Activated CD8-positive, alpha-beta T cell treated with anti-CD3 and anti-CD28 coated beads, Interleukin-2, amount 10 ng/mL, durations not matched to agents 7 days and 5 days (primary cell): ENCODE results near the gene ADH6. TPM values are rescaled to one million over a fixed set of nuclear protein-coding genes. Genes with fewer than 3 reads are reported as not detected.

Source experiments
- ATAC-seq: fragments of 150-1000 bp; cut with Tn5 transposase; one replicate; pipeline ENCODE4 v1.10.0; 2021; ENCODE audit warnings: moderate library complexity
- CTCF ChIA-PET: fragments of 350-600 bp; sonication (Branson Sonifier 250); formaldehyde crosslinking; loops from one replicate; lab custom pipeline; 2021; ENCODE audit warnings: antibody characterized with exemption; lab: Charles Lee
- POLR2A ChIA-PET: fragments of 350-600 bp; sonication (Branson Sonifier 250); formaldehyde crosslinking; loops from one replicate; lab custom pipeline; 2021; ENCODE audit warnings: antibody characterized with exemption; lab: Charles Lee
- DNase-seq: peaks from one replicate; pipeline ENCODE4 v3.0.0-alpha.2; 2020
- H3K27ac Mint-ChIP-seq: one replicate; pipeline ENCODE4 v1.8.0; 2021; ENCODE audit warnings: mild to moderate bottlenecking, mixed read lengths
- H3K27me3 Mint-ChIP-seq: one replicate; pipeline ENCODE4 v1.8.0; 2021; ENCODE audit warnings: low read depth, mixed read lengths
- H3K36me3 Mint-ChIP-seq: one replicate; pipeline ENCODE4 v1.8.0; 2021; ENCODE audit warnings: low read depth, mixed read lengths
- H3K4me1 Mint-ChIP-seq: one replicate; pipeline ENCODE4 v1.8.0; 2021; ENCODE audit warnings: low read depth, mixed read lengths
- H3K4me3 Mint-ChIP-seq: one replicate; pipeline ENCODE4 v1.8.0; 2021; ENCODE audit warnings: mild to moderate bottlenecking, mixed read lengths
- H3K9me3 Mint-ChIP-seq: one replicate; pipeline ENCODE4 v1.8.0; 2022; ENCODE audit warnings: mixed read lengths; ENCODE audit not compliant: insufficient read depth
- total RNA-seq, 2 experiments: library from RNA; stranded (reverse); gene quantifications; one replicate each; pipeline ENCODE4 v1.2.3, GENCODE V29; 2021

ADH6 gene
- total RNA-seq, 2 experiments from 2014 or later: not detected

DNA sequence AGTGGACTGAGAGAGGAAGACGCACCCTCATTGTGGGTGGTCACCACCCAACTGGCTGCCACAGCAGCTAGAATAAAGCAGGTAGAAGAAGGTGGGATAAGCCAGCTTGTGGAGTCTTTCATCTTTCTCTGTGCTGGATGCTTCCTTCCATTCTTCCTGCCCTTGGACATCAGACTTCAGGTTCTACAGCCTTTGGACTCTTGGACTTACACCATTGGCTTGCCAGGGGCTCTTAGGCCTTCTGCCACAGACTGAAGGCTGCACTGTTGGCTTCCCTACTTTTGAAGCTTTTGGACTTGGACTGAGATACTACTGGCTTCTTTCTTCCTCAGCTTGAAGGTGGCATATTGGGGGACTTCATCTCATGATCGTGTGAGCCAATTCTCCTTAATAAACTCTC, 33.5 kb downstream of the ADH6 start:
- Mint-ChIP-seq H3K27ac (no peak overlapping the region), H3K9me3 (peaks cover 6% of the 10 kb centered on the region), H3K36me3 (no peaks in the 10 kb centered on the region), H3K27me3 (no peaks in the 10 kb centered on the region), H3K4me1 (no peaks in the 10 kb centered on the region), H3K4me3 (no peak overlapping the region)
- ChIA-PET POLR2A (no interaction called here), CTCF (no interaction called here)
- ATAC-seq: no peak
- no peak for DNase-seq

DNA sequence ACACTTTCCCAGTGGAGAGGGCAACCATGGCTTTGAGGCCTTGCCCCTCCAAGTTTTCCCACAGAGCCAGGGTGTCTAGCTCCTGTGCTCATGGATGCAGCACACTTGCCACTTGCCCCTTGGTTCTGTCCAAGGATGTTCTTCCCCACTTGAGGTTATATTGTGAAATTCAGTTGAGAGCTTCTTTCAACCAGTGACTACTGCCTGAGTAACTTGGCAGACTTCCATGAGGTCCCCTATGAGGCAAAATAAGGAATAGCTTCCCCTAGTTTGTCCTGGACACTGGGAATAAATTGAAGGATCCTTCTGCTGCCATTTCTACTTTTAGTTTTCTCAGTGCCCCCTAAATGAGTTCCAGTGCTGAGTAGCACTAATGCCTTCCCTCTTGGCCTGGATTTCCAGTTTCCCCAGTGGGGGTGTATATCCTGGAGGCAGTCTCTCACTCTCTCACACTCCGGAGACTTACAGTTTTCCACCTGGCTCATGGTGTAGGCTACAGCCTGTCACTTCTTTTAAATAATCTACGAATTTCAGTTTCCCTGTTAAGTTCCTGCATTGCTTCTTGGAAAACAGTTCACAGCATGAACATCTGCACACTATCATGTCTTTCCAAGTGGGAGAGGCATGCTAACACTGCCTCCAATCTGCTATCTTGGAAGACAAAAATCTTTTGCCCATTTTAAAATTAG, 38.5 kb downstream of the ADH6 start:
- Mint-ChIP-seq H3K4me1 (no peaks in the 10 kb centered on the region), H3K27me3 (no peaks in the 10 kb centered on the region), H3K4me3 (no peak overlapping the region), H3K27ac (no peak overlapping the region), H3K36me3 (no peaks in the 10 kb centered on the region), H3K9me3 (peaks cover 4% of the 10 kb centered on the region)
- ATAC-seq (no peak), DNase-seq (no peak)
- ChIA-PET CTCF (no interaction called here), POLR2A (no interaction called here)

DNA sequence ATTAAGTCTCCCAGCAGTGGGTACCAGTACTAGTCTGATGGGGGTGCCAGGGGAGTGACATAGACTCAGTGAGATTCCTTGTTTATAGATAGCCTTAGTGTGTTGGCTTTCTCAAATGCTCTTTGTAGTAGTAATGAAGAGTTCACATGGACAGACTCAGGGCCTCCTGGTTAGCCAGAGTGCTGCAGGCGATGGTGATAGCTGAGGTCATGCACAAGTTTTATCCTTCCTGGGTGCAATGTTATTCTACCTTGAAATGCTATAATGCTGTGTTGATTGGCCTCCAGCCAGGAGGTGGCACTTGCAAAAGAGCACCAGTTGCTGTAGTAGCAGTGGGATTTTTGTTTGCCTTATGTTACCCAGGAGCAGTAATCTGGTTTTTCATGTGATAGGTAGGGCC, 39.4 kb downstream of the ADH6 start:
- ATAC-seq (no peak), DNase-seq (no peak)
- CTCF ChIA-PET: no interaction called here
- peaks cover 4% of the 10 kb centered on the region for H3K9me3 Mint-ChIP-seq
- H3K36me3 Mint-ChIP-seq: no peaks in the 10 kb centered on the region
- no peaks in the 10 kb centered on the region for H3K27me3 Mint-ChIP-seq
- no peaks in the 10 kb centered on the region for H3K4me1 Mint-ChIP-seq
- POLR2A ChIA-PET: no interaction called here
- no peak overlapping the region for H3K27ac Mint-ChIP-seq
- no peak overlapping the region for H3K4me3 Mint-ChIP-seq

DNA sequence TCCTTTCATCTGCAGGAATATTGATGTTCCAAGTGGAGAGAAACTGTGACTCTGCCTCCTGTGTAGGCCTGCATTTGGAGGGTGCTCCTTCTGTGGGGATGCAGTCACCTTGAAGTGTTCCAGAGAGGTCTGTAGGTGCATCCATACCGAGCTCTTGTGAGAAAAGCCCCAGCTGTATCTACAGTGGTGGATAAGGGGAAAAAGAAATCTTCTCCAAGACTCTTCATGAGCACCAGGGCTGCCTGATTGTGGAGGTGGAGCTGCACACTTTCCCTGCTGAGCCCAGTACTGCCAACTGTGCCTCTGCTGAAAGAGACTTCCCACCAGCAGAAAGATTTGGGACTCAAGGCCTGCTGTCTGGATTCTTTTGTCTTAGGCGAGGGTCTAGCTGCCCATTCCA, 39.9 kb downstream of the ADH6 start:
- H3K4me3 Mint-ChIP-seq: no peak overlapping the region
- H3K9me3 Mint-ChIP-seq: peaks cover 4% of the 10 kb centered on the region
- H3K27me3 Mint-ChIP-seq: no peaks in the 10 kb centered on the region
- ATAC-seq (no peak), DNase-seq (no peak)
- POLR2A ChIA-PET: no interaction called here
- H3K4me1 Mint-ChIP-seq: no peaks in the 10 kb centered on the region
- H3K36me3 Mint-ChIP-seq: no peaks in the 10 kb centered on the region
- CTCF ChIA-PET: no interaction called here
- no peak overlapping the region for H3K27ac Mint-ChIP-seq

DNA sequence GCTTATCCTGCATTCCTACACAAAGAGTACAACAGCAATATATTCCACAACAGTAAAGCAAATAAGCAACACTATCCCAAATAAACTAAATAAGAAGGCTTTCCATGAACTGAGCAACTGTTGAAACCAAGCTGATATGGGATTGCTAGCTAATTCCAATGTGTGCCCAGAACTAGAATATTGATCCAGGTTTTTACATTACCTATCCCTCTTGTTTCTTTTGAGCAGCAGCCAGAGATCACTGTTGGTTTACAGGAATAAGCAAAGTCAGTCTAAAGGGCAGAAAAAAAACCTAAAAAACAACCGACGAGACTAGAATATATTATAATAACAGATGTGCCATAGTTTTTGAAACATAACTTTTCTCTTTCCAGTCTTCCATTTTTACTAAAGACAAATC, 52.5 kb downstream of the ADH6 start:
- no peaks in the 10 kb centered on the region for H3K27me3 Mint-ChIP-seq
- no peak overlapping the region for H3K27ac Mint-ChIP-seq
- H3K4me1 Mint-ChIP-seq: no peaks in the 10 kb centered on the region
- H3K4me3 Mint-ChIP-seq: no peak overlapping the region
- H3K36me3 Mint-ChIP-seq: no peaks in the 10 kb centered on the region
- POLR2A ChIA-PET: no interaction called here
- H3K9me3 Mint-ChIP-seq: no peaks in the 10 kb centered on the region
- DNase-seq: no peak
- CTCF ChIA-PET: no interaction called here
- no peak for ATAC-seq

DNA sequence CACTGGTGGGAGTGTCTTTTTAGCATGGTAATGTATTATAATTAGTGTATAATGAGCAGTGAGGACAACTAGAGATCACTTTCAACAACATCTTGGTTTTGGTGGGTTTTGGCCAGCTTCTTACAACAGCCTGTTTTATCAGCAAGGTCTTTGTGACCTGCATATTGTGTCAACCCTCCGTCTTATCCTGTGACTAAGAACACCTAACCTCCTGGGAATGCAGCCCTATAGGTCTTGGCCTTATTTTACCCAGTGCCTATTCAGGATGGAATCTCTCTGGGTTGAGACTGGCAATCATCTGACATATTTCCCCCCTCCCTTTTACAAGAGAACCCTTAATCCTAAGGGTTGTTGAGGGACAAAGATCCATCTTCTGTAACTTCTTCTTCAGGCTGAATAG, 53.1 kb downstream of the ADH6 start:
- Mint-ChIP-seq H3K9me3 (no peaks in the 10 kb centered on the region), H3K27ac (no peak overlapping the region), H3K27me3 (no peaks in the 10 kb centered on the region), H3K4me1 (no peaks in the 10 kb centered on the region), H3K36me3 (no peaks in the 10 kb centered on the region), H3K4me3 (no peak overlapping the region)
- ChIA-PET CTCF (no interaction called here), POLR2A (no interaction called here)
- ATAC-seq: no peak
- DNase-seq: no peak

DNA sequence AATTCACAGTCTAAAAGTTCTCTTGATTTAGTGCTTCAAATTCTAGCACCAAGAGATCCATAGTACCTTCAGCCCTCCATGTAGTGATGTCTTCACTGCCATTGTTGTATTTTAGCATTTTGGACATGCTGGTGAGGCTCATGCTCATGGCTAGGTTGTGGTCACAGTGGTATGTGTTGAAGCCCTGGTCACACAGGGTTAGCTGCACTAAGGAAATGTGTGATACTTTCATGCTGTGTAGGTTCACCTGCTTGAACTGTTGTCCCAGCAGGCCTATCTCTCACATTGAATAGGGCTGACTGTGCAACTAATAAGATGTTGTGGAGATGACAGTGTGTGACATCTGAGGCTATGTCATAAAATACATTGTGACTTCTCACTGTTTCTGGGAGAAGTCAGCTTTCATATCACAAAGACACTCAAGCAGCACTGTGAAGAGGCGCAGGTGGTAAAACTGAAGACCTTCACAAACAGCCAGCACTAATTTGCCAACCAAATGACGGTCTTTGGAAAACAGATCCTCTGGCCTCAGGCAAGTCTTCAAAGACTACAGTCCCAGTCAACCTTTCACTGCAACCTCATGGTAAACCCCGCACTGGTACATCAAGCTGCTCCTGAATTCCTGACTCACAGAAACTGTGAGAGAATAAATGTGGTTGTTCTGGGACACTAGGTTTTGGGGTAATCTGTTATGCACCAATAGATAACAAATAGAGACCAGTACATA, 57.5 kb downstream of the ADH6 start:
- CTCF ChIA-PET: no interaction called here

DNA sequence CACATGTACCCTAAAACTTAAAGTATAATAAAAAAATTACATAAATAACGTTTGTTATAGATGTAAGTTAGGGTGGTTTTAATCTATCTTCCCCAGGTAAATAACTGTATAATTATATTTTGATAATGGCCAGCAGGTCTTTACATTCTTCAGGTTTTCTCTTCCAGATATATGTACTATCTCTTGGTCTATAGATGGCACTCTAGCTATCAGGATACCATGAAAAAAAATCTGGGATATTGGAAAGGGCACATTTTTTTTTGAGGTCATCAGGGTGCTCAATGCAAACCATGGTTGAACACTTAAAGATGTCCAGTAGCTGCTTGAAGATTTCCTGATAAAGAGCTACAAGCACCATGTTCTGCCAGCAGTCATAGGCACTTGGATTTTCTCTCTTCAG, 59.3 kb downstream of the ADH6 start:
- DNase-seq (no peak), ATAC-seq (no peak)
- H3K4me1 Mint-ChIP-seq: no peaks in the 10 kb centered on the region
- POLR2A ChIA-PET: no interaction called here
- no peaks in the 10 kb centered on the region for H3K9me3 Mint-ChIP-seq
- H3K27ac Mint-ChIP-seq: no peak overlapping the region
- CTCF ChIA-PET: no interaction called here
- no peaks in the 10 kb centered on the region for H3K36me3 Mint-ChIP-seq
- H3K4me3 Mint-ChIP-seq: no peak overlapping the region
- H3K27me3 Mint-ChIP-seq: no peaks in the 10 kb centered on the region

More for the DNA sequence above, 57.5 kb downstream of the ADH6 start:
- no peaks in the 10 kb centered on the region for H3K36me3 Mint-ChIP-seq
- H3K4me1 Mint-ChIP-seq: no peaks in the 10 kb centered on the region
- POLR2A ChIA-PET: no interaction called here
- H3K4me3 Mint-ChIP-seq: no peak overlapping the region
- H3K27ac Mint-ChIP-seq: no peak overlapping the region
- DNase-seq: no peak
- ATAC-seq: no peak
- no peaks in the 10 kb centered on the region for H3K27me3 Mint-ChIP-seq
- H3K9me3 Mint-ChIP-seq: no peaks in the 10 kb centered on the region

DNA sequence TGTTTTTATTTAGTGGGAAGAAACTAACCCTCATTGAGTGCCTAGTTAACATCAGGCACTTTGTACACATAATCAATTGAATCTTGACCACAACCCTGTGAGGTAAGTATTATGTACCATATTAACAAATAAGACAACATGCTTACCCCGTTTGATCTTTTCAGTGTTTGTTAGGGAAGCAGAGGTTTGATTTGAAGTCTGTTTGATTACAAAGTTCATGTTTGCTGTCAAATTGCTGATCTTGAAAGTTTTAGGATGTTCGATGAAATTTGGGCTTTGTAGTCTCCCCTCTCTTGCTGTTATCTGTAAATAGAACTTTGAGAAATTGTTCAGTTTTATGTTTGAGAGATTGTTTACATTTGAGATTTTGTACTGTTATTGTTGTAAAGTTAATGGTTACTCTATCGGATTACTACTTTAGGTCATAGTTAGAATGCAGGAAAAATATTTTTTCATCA, 61.5 kb downstream of the ADH6 start:
- POLR2A ChIA-PET: no interaction called here
- Mint-ChIP-seq H3K4me3 (no peak overlapping the region), H3K27me3 (no peaks in the 10 kb centered on the region), H3K4me1 (no peaks in the 10 kb centered on the region), H3K36me3 (no peaks in the 10 kb centered on the region), H3K9me3 (no peaks in the 10 kb centered on the region), H3K27ac (no peak overlapping the region)
- CTCF ChIA-PET: no interaction called here
- ATAC-seq (no peak), DNase-seq (no peak)

DNA sequence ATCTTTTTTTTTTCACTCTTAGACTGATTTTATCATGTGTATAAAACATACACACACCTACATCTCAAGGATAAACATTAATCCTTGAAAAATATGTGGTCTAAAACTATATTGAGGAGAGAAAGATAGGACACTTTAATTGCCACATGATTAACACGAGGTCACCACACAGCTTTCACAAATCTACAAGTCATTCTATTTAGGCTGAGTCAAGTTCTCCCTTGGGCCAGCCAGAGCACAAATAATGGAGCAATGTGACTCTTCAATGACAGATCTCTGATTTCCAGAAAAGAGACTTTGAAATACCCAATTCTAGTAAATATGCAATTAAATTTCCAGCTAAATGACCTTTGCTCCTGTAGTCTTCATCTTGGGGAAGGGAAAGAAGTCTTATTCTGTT, 62.1 kb downstream of the ADH6 start:
- Mint-ChIP-seq H3K4me3 (no peak overlapping the region), H3K4me1 (no peaks in the 10 kb centered on the region), H3K9me3 (no peaks in the 10 kb centered on the region), H3K27ac (no peak overlapping the region), H3K27me3 (no peaks in the 10 kb centered on the region), H3K36me3 (no peaks in the 10 kb centered on the region)
- DNase-seq (no peak), ATAC-seq (no peak)
- ChIA-PET POLR2A (no interaction called here), CTCF (no interaction called here)

DNA sequence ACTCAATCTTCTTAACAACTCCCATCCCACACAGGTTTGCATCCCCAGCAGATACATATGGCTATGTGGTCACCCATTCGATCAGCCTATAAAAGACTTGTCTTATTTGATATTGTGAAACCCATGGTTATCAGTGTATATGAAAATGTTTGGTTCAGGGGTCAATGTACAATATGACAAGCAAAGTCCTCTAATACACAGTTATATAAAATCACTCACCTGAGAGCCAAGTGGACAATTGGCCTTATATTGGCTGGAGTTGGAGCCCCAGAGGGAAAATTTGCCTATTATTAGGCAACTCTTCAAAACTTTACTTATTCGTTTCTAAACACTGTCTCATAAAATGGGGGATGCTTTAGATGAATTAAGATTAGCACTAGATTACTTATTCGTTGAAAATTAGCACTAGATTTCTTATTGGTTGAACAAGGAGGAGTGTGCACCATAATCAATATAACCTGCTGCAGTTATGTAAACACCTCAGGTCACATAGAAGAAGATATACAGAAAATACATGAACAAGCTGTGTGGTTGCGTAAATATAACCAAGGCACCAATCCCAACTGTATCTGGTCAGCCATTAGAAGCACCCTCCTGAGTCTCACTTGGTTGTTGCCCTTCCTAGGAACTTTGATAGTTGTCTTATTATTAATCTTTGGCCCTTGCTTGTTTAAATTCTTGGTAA, 64.2 kb downstream of the ADH6 start:
- Mint-ChIP-seq H3K4me3 (no peak overlapping the region), H3K4me1 (peaks cover under 1% of the 10 kb centered on the region), H3K9me3 (peaks cover 4% of the 10 kb centered on the region), H3K36me3 (no peaks in the 10 kb centered on the region), H3K27me3 (no peaks in the 10 kb centered on the region), H3K27ac (no peak overlapping the region)
- DNase-seq: no peak
- ChIA-PET POLR2A (no interaction called here), CTCF (interaction anchor here (0.7 kb wide), 1 partner anchor 14 kb away, joined by 3 read pairs; no protein-coding TSS in a partner anchor)
- ATAC-seq: no peak
